ENCODE results near the gene ANKS6. TPM values are rescaled to one million over a fixed set of nuclear protein-coding genes. Genes with fewer than 3 reads are reported as not detected.

Gene ANKS6
- total and polyA plus RNA-seq, 9 of the 15 experiments (the other 6 are each of a cell fraction or from before 2014, with no cell fraction given): 9.9 to 74.5 (median 36.9) TPM

GRCh38 chr9:98796364-98797101 is at the start of gene ANKS6 (continued):
- TF ChIP-seq, protein P1, sequence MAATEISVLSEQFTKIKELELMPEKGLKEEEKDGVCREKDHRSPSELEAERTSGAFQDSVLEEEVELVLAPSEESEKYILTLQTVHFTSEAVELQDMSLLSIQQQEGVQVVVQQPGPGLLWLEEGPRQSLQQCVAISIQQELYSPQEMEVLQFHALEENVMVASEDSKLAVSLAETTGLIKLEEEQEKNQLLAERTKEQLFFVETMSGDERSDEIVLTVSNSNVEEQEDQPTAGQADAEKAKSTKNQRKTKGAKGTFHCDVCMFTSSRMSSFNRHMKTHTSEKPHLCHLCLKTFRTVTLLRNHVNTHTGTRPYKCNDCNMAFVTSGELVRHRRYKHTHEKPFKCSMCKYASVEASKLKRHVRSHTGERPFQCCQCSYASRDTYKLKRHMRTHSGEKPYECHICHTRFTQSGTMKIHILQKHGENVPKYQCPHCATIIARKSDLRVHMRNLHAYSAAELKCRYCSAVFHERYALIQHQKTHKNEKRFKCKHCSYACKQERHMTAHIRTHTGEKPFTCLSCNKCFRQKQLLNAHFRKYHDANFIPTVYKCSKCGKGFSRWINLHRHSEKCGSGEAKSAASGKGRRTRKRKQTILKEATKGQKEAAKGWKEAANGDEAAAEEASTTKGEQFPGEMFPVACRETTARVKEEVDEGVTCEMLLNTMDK (IDR thresholded peaks at IDR 0.05; ENCODE audit: borderline replicate concordance, insufficient read depth, low read depth, low read length, poor library complexity, severe bottlenecking): peak; percentile 92
- TF ChIP-seq CBX3 (IDR thresholded peaks at IDR 0.05; ENCODE audit: borderline replicate concordance in 1 of 2, low read length in 2 of 2): no peak
- TF ChIP-seq ATF2 (CRISPR knock-in tag; IDR thresholded peaks at IDR 0.05): no peak
- TF ChIP-seq EP400 (IDR thresholded peaks at IDR 0.05): no peak
- no peak for TF ChIP-seq ZNF280A (IDR thresholded peaks at IDR 0.05; ENCODE audit: low read depth, partially characterized antibody)
- no peak for TF ChIP-seq ZNF699 (CRISPR knock-in tag; IDR thresholded peaks at IDR 0.05; ENCODE audit: insufficient replicate concordance)
- TF ChIP-seq CC2D1A (IDR thresholded peaks at IDR 0.05): no peak
- TF ChIP-seq CBX2 (IDR thresholded peaks at IDR 0.05; ENCODE audit: insufficient read depth, low read length, poor library complexity, severe bottlenecking): no peak
- TF ChIP-seq DNMT1 (IDR thresholded peaks at IDR 0.05): no peak
- TF ChIP-seq, protein P2, sequence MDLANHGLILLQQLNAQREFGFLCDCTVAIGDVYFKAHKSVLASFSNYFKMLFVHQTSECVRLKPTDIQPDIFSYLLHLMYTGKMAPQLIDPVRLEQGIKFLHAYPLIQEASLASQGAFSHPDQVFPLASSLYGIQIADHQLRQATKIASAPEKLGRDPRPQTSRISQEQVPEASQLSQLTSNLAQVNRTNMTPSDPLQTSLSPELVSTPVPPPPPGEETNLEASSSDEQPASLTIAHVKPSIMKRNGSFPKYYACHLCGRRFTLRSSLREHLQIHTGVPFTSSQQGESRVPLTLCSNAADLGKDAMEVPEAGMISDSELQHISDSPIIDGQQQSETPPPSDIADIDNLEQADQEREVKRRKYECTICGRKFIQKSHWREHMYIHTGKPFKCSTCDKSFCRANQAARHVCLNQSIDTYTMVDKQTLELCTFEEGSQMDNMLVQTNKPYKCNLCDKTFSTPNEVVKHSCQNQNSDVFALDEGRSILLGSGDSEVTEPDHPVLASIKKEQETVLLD (IDR thresholded peaks at IDR 0.05): no peak
- TF ChIP-seq CSDE1 (IDR thresholded peaks at IDR 0.05): no peak
- TF ChIP-seq MTA3 (IDR thresholded peaks at IDR 0.05; ENCODE audit: borderline replicate concordance): no peak
- TF ChIP-seq ZNF41 (CRISPR knock-in tag; conservative IDR thresholded peaks at IDR 0.05): 0 out of 2 replicates have a peak, but pooled peaks have one; percentile 49
- TF ChIP-seq SMARCE1 (IDR thresholded peaks at IDR 0.05): no peak
- TF ChIP-seq, protein P3, sequence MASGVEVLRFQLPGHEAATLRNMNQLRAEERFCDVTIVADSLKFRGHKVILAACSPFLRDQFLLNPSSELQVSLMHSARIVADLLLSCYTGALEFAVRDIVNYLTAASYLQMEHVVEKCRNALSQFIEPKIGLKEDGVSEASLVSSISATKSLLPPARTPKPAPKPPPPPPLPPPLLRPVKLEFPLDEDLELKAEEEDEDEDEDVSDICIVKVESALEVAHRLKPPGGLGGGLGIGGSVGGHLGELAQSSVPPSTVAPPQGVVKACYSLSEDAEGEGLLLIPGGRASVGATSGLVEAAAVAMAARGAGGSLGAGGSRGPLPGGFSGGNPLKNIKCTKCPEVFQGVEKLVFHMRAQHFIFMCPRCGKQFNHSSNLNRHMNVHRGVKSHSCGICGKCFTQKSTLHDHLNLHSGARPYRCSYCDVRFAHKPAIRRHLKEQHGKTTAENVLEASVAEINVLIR (CRISPR knock-in tag; IDR thresholded peaks at IDR 0.05): no peak
- TF ChIP-seq POLR3A (IDR thresholded peaks at IDR 0.05; ENCODE audit: borderline replicate concordance, extremely low read depth, insufficient read depth, insufficient read length): no peak
- TF ChIP-seq SUPT5H (IDR thresholded peaks at IDR 0.05): peak; percentile 62
- TF ChIP-seq NFRKB (IDR thresholded peaks at IDR 0.05; ENCODE audit: low read depth): no peak
- no peak for TF ChIP-seq CBX5 (IDR thresholded peaks at IDR 0.05; ENCODE audit: borderline replicate concordance, low read depth)
- no peak for TF ChIP-seq YBX1 (IDR thresholded peaks at IDR 0.05)
- no peak for TF ChIP-seq CHCHD3 (CRISPR knock-in tag; IDR thresholded peaks at IDR 0.05)

Measured in K562 (cell line).